H1 (cell line): ENCODE data around the gene RHOBTB3. TPM values are rescaled to one million over a fixed set of nuclear protein-coding genes. Genes with fewer than 3 reads are reported as not detected.

Experiments used
- CTCF ChIA-PET: fragments of 300-600 bp; sonication (Branson Sonifier 250); formaldehyde crosslinking; loops from one replicate; lab custom pipeline; 2021; ENCODE audit not compliant: partially characterized antibody; lab: Charles Lee
- POLR2A ChIA-PET: fragments of 300-600 bp; sonication (Branson Sonifier 250); formaldehyde crosslinking; loops from one replicate; lab custom pipeline; 2021; ENCODE audit warnings: inconsistent platforms; ENCODE audit not compliant: partially characterized antibody; lab: Charles Lee
- DNase-seq, 2 experiments: peaks; one replicate each; pipeline versions ENCODE4 v3.0.0 to v3.0.0-alpha.2; 2010 to 2022; ENCODE audit warnings: low spot score in 2 of 2, low read depth in 1 of 2, mixed read lengths in 1 of 2
- FAIRE-seq: peaks from 2 replicates; lab custom pipeline; 2011; peaks lifted over from hg19 to GRCh38; lab: Jason Lieb, UNC
- H2AFZ ChIP-seq: 2 replicates; pipeline ENCODE4 v1.8.1; 2012; ENCODE audit warnings: low read length, inconsistent platforms
- H2AK5ac ChIP-seq: 2 replicates; pipeline ENCODE4 v1.6.1; 2013; ENCODE audit warnings: low read depth, low read length
- H2BK120ac ChIP-seq: replicated peaks from 2 replicates; pipeline ENCODE3; 2013; ENCODE audit warnings: low read depth, low read length, inconsistent platforms
- H2BK12ac ChIP-seq: 2 replicates; pipeline ENCODE4 v1.6.1; 2013; ENCODE audit warnings: low read depth, low read length
- H2BK15ac ChIP-seq: 2 replicates; pipeline ENCODE4 v1.6.1; 2013; ENCODE audit warnings: low read length
- H2BK20ac ChIP-seq: 2 replicates; pipeline ENCODE4 v1.6.1; 2013; ENCODE audit warnings: low read length
- H2BK5ac ChIP-seq: 2 replicates; pipeline ENCODE4 v1.6.1; 2013; ENCODE audit warnings: low read depth, low read length
- H3K14ac ChIP-seq: 2 replicates; pipeline ENCODE4 v1.6.1; 2013; ENCODE audit warnings: inconsistent platforms; ENCODE audit not compliant: insufficient read length
- H3K18ac ChIP-seq: 2 replicates; pipeline ENCODE4 v1.6.1; 2013; ENCODE audit warnings: low read length; ENCODE audit errors: extremely low read depth
- H3K23ac ChIP-seq: 2 replicates; pipeline ENCODE4 v1.6.1; 2013; ENCODE audit warnings: inconsistent platforms; ENCODE audit not compliant: insufficient read length
- H3K23me2 ChIP-seq: 2 replicates; pipeline ENCODE4 v1.6.1; 2013; ENCODE audit warnings: low read depth, low read length
- H3K27ac ChIP-seq: 2 replicates; pipeline ENCODE4 v1.6.1; 2011; ENCODE audit warnings: low read depth, low read length, inconsistent platforms
- H3K27me3 ChIP-seq, 4 experiments: replicated peaks in 1 of 4; 1 replicate in 1 of 4; 2 replicates in 3 of 4; pipeline versions ENCODE4 v1.6.1 to v1.8.1; 2011 to 2013; ENCODE audit warnings: low read length in 3 of 4, mild to moderate bottlenecking in 3 of 4, inconsistent platforms in 2 of 4, mixed read lengths in 2 of 4, moderate library complexity in 1 of 4; ENCODE audit not compliant: control insufficient read depth in 3 of 4, insufficient read depth in 3 of 4; ENCODE audit errors: extremely low read depth in 1 of 4
- H3K36me3 ChIP-seq, 4 experiments: 2 replicates each; pipeline versions ENCODE4 v1.6.1 to v1.8.1; 2011 to 2013; ENCODE audit warnings: mild to moderate bottlenecking in 4 of 4, low read length in 3 of 4, moderate library complexity in 2 of 4, control low read depth in 1 of 4, inconsistent platforms in 1 of 4; ENCODE audit not compliant: insufficient read depth in 4 of 4, control insufficient read depth in 2 of 4
- H3K4ac ChIP-seq: replicated peaks from 2 replicates; pipeline ENCODE3; 2013; ENCODE audit warnings: low read length, low read depth, mixed read lengths, inconsistent platforms; ENCODE audit not compliant: insufficient read length
- H3K4me1 ChIP-seq, 4 experiments: replicated peaks in 1 of 4; 1 replicate in 1 of 4; 2 replicates in 3 of 4; pipeline versions ENCODE4 v1.6.1 to v1.8.1; 2011 to 2013; ENCODE audit warnings: low read length in 3 of 4, inconsistent platforms in 2 of 4, mixed read lengths in 1 of 4; ENCODE audit not compliant: insufficient read depth in 4 of 4, control insufficient read depth in 3 of 4
- H3K4me2 ChIP-seq, 2 experiments: 2 replicates each; pipeline versions ENCODE4 v1.6.1 to v1.8.1; 2011 to 2013; ENCODE audit warnings: low read depth in 2 of 2, low read length in 2 of 2, control low read depth in 1 of 2, inconsistent platforms in 1 of 2, mild to moderate bottlenecking in 1 of 2; ENCODE audit not compliant: insufficient read depth in 1 of 2
- H3K4me3 ChIP-seq, 4 experiments: fragments of 200-600, 300-600 bp in 1 of 4; sonication (generic), shearing (Covaris generic), sonication (Bioruptor Twin) in 1 of 4; 2 replicates each; pipeline versions ENCODE4 v1.5.1 to v1.8.1; 2011 to 2016; ENCODE audit warnings: low read length in 4 of 4, low read depth in 3 of 4, control low read depth in 2 of 4, inconsistent platforms in 2 of 4, mild to moderate bottlenecking in 2 of 4, mixed read lengths in 1 of 4, moderate library complexity in 1 of 4; ENCODE audit not compliant: insufficient read depth in 2 of 4; ENCODE audit errors: extremely low read depth in 1 of 4
- H3K56ac ChIP-seq: replicated peaks from 2 replicates; pipeline ENCODE3; 2013; ENCODE audit warnings: low read depth, mild to moderate bottlenecking, mixed read lengths, low read length, inconsistent platforms; ENCODE audit not compliant: insufficient read length
- H3K79me1 ChIP-seq: 2 replicates; pipeline ENCODE4 v1.6.1; 2013; ENCODE audit warnings: low read depth, low read length, control low read depth
- H3K79me2 ChIP-seq, 2 experiments: 2 replicates each; pipeline versions ENCODE4 v1.6.1 to v1.8.1; 2012 to 2013; ENCODE audit warnings: low read length in 2 of 2, mild to moderate bottlenecking in 2 of 2, inconsistent platforms in 1 of 2; ENCODE audit not compliant: insufficient read depth in 2 of 2, control insufficient read depth in 1 of 2
- H3K9ac ChIP-seq, 4 experiments: replicated peaks in 1 of 4; 1 replicate in 1 of 4; 2 replicates in 3 of 4; pipeline versions ENCODE4 v1.6.1 to v1.8.1; 2011 to 2013; ENCODE audit warnings: low read depth in 3 of 4, low read length in 3 of 4, control low read depth in 2 of 4, mild to moderate bottlenecking in 2 of 4, moderate library complexity in 2 of 4, inconsistent platforms in 1 of 4; ENCODE audit errors: extremely low read depth in 1 of 4
- H3K9me3 ChIP-seq, 2 experiments: 2 replicates each; pipeline versions ENCODE4 v1.6.1 to v1.8.1; 2012 to 2013; ENCODE audit warnings: mild to moderate bottlenecking in 2 of 2, moderate library complexity in 2 of 2, control low read depth in 1 of 2, inconsistent platforms in 1 of 2, low read depth in 1 of 2, low read length in 1 of 2, mixed read lengths in 1 of 2; ENCODE audit not compliant: insufficient read depth in 2 of 2
- H4K20me1 ChIP-seq, 2 experiments: replicated peaks in 1 of 2; 2 replicates each; pipeline versions ENCODE3 to v1.8.1; 2011 to 2013; ENCODE audit warnings: inconsistent platforms in 2 of 2, low read length in 2 of 2, mild to moderate bottlenecking in 1 of 2; ENCODE audit not compliant: insufficient read depth in 2 of 2, control insufficient read depth in 1 of 2
- H4K5ac ChIP-seq: 2 replicates; pipeline ENCODE4 v1.6.1; 2013; ENCODE audit warnings: low read length, low read depth, mixed read lengths, inconsistent platforms; ENCODE audit not compliant: insufficient read length
- H4K8ac ChIP-seq: 2 replicates; pipeline ENCODE4 v1.8.0; 2013; ENCODE audit warnings: mild to moderate bottlenecking, moderate library complexity, low read length, inconsistent platforms; ENCODE audit not compliant: insufficient read depth; ENCODE audit errors: extremely low read depth
- H4K91ac ChIP-seq: replicated peaks from 2 replicates; pipeline ENCODE3; 2013; ENCODE audit warnings: low read length, mixed read lengths, inconsistent platforms; ENCODE audit not compliant: insufficient read length
- CHD1 ChIP-seq: IDR thresholded peaks from 2 replicates; pipeline ENCODE4 v1.6.1; 2012; ENCODE audit warnings: low read depth, low read length, improper control_type of control experiment
- EP300 ChIP-seq, 2 experiments: IDR thresholded peaks; 1 replicate in 1 of 2; 2 replicates in 1 of 2; pipeline ENCODE4 v1.6.1; 2011 to 2012; ENCODE audit warnings: low read depth in 2 of 2, low read length in 2 of 2, mild to moderate bottlenecking in 2 of 2, borderline replicate concordance in 1 of 2, inconsistent platforms in 1 of 2, moderate library complexity in 1 of 2
- HDAC6 ChIP-seq: IDR thresholded peaks from one replicate; pipeline ENCODE4 v1.7.1; 2012; ENCODE audit warnings: low read depth, mild to moderate bottlenecking, inconsistent platforms, low read length, moderate library complexity
- SP1 ChIP-seq: IDR thresholded peaks from 2 replicates; pipeline ENCODE4 v1.6.1; 2011; ENCODE audit warnings: low read depth, low read length
- WGBS, 2 experiments: shearing (Covaris generic) in 1 of 2; methylation state at CpG; one replicate each; pipeline versions ENCODE4 v1.1.6 to v1.1.7; 2013 to 2015; ENCODE audit warnings: low lambda C conversion rate in 2 of 2, mixed read lengths in 2 of 2, inconsistent platforms in 1 of 2, low coverage in 1 of 2, missing lambda C conversion rate in 1 of 2; ENCODE audit not compliant: insufficient replicate concordance in 2 of 2, insufficient coverage in 1 of 2, insufficient read length in 1 of 2; ENCODE audit errors: extremely low coverage in 1 of 2, missing lambda C conversion rate in 1 of 2; 5-methylcytosine and 5-hydroxymethylcytosine counted together
- polyA plus RNA-seq, 7 experiments: library from polyadenylated mRNA; depleted of rRNA in 3 of 7; stranded (reverse) in 5 of 7; unstranded in 2 of 7; fragments of >200 nt in 5 of 7; fragments of 200-250 nt in 2 of 7; gene quantifications; 1 replicate in 5 of 7; 2 replicates in 1 of 7; 4 replicates in 1 of 7; pipeline versions ENCODE4 v1.2.1 to v1.2.3, GENCODE V29; 2011 to 2013; ENCODE audit warnings: missing spikeins in 2 of 7, mixed read lengths in 2 of 7
- total RNA-seq: library from RNA; stranded (reverse); fragmentation: NEBNext Ultra II Directional; extraction: Animal tissue kit (Norgen Biotek cat#: 25700); gene quantifications from 2 replicates; pipeline ENCODE4 v1.2.1, GENCODE V29; 2021

Gene RHOBTB3
- total and polyA plus RNA-seq, 2 of the 8 experiments (the other 6 are each of a cell fraction or from before 2014, with no cell fraction given), result 8.2 to 17.5 TPM

- ChIA-PET POLR2A (interaction anchor here (1.5 kb wide), 1 partner anchor 28 kb away, joined by 3 read pairs; no protein-coding TSS in a partner anchor), CTCF (interaction anchor here (0.7 to 3.9 kb wide), 9 partner anchors 9 to 74 kb away, joined by 3 to 24 read pairs (median 5); no protein-coding TSS in a partner anchor)
- H2BK15ac ChIP-seq, result no peak overlapping the region
- H3K23me2 ChIP-seq, result 0 out of 2 replicates have a peak, but pooled peaks cover 1% of the 10 kb centered on the region
- H3K27ac ChIP-seq, result no peak overlapping the region
- 89% methylated on average over 1 of the region's 1 CpG; no CpG with 5 or more reads in 1 of the 2 experiments for WGBS, 2 experiments
- H4K91ac ChIP-seq, result no peak overlapping the region
- H2BK12ac ChIP-seq, result no peak overlapping the region
- H2BK120ac ChIP-seq, result no peak overlapping the region
- H3K36me3 ChIP-seq, result no peaks in the 10 kb centered on the region
- H2BK20ac ChIP-seq, result no peak overlapping the region
- no peak for FAIRE-seq
- no peak overlapping the region for H2AK5ac ChIP-seq
- no peak overlapping the region for H2BK5ac ChIP-seq
- no peaks in the 10 kb centered on the region for H3K79me2 ChIP-seq
- no peaks in the 10 kb centered on the region for H3K9me3 ChIP-seq
- H3K27me3 ChIP-seq, result no peaks in the 10 kb centered on the region
- no peak overlapping the region for H3K14ac ChIP-seq
- no peak overlapping the region for H3K4ac ChIP-seq
- no peak for TF ChIP-seq SP1
- no peak for TF ChIP-seq HDAC6
- TF ChIP-seq EP300 (IDR thresholded peaks at IDR 0.05; ENCODE audit: borderline replicate concordance in 1 of 2, low read depth in 2 of 2, low read length in 2 of 2), result no peak
- no peak for TF ChIP-seq CHD1
- no peak overlapping the region for H3K9ac ChIP-seq
- H3K4me2 ChIP-seq, result no peak overlapping the region
- no peaks in the 10 kb centered on the region for H3K79me1 ChIP-seq
- H3K4me1 ChIP-seq, result peaks cover 0 to 3% (median 0%) of the 10 kb centered on the region in 4 experiments; a peak in 2 of 7 replicates
- no peak overlapping the region for H2AFZ ChIP-seq
- no peak overlapping the region for H4K5ac ChIP-seq
- H3K18ac ChIP-seq, result no peak overlapping the region
- H4K20me1 ChIP-seq, result no peaks in the 10 kb centered on the region
- H3K23ac ChIP-seq, result no peak overlapping the region
- no peak for DNase-seq
- no peak overlapping the region for H3K4me3 ChIP-seq
- H4K8ac ChIP-seq, result no peak overlapping the region
- no peak overlapping the region for H3K56ac ChIP-seq
Measured at GRCh38 chr5:95836544-95836943, 105.4 kb downstream of the RHOBTB3 start.
